Limb (tissue), 2 donors: Measurements from ENCODE around the gene FBXW8.
A peak's percentile ranks its signal among the peaks of the same experiment; 100 is the strongest.

Source experiments
- DNase-seq, 2 donors: peaks; one replicate each; pipeline ENCODE4 v3.0.0-alpha.2; 2016; ENCODE audit errors: extremely low spot score in 2 of 2

Gene FBXW8

GRCh38 chr12:116955382-116956021, 44.8 kb downstream of the FBXW8 start:
- no peak for DNase-seq

GRCh38 chr12:116958402-116959197, 47.9 kb downstream of the FBXW8 start:
- DNase-seq: no peak

- DNase-seq: no peak
Measured at GRCh38 chr12:116959198-116959460, 48.4 kb downstream of the FBXW8 start.

GRCh38 chr12:116959845-116960514, 49.2 kb downstream of the FBXW8 start:
- DNase-seq: no peak

GRCh38 chr12:116962197-116962596, 51.4 kb downstream of the FBXW8 start:
- no peak for DNase-seq

GRCh38 chr12:116962783-116963356, 52.1 kb downstream of the FBXW8 start:
- no peak for DNase-seq

- no peak for DNase-seq
Measured at GRCh38 chr12:116964054-116965050, 53.6 kb downstream of the FBXW8 start.

GRCh38 chr12:116968986-116969385, 58.2 kb downstream of the FBXW8 start:
- no peak for DNase-seq

- DNase-seq: peak; percentile 32 to 65
Measured at GRCh38 chr12:116969615-116970585, 59.1 kb downstream of the FBXW8 start.

GRCh38 chr12:116971222-116971621, 60.5 kb downstream of the FBXW8 start:
- DNase-seq: no peak

GRCh38 chr12:116975779-116976393, 65.1 kb downstream of the FBXW8 start:
- DNase-seq: no peak

GRCh38 chr12:116977465-116978380, 67.0 kb downstream of the FBXW8 start:
- DNase-seq: no peak

GRCh38 chr12:116978791-116979508, 68.2 kb downstream of the FBXW8 start:
- no peak for DNase-seq

- no peak for DNase-seq
Measured at GRCh38 chr12:116980083-116980482, 69.3 kb downstream of the FBXW8 start.

- DNase-seq: no peak
Measured at GRCh38 chr12:116982791-116983411, 72.2 kb downstream of the FBXW8 start.

- DNase-seq: no peak
Measured at GRCh38 chr12:116984098-116984497, 73.3 kb downstream of the FBXW8 start.

- DNase-seq: no peak
Measured at GRCh38 chr12:116990329-116990728, 79.6 kb downstream of the FBXW8 start.
